Placental pericyte (primary cell): ENCODE results near the gene TMTC4. TPM values are rescaled to one million over a fixed set of nuclear protein-coding genes. Genes with fewer than 3 reads are reported as not detected.

Experiments
- total RNA-seq: library from RNA; depleted of rRNA; stranded (reverse); fragments of >200 nt; gene quantifications from 2 replicates; pipeline ENCODE4 v1.2.3, GENCODE V29; 2012

TMTC4 gene, protein sequence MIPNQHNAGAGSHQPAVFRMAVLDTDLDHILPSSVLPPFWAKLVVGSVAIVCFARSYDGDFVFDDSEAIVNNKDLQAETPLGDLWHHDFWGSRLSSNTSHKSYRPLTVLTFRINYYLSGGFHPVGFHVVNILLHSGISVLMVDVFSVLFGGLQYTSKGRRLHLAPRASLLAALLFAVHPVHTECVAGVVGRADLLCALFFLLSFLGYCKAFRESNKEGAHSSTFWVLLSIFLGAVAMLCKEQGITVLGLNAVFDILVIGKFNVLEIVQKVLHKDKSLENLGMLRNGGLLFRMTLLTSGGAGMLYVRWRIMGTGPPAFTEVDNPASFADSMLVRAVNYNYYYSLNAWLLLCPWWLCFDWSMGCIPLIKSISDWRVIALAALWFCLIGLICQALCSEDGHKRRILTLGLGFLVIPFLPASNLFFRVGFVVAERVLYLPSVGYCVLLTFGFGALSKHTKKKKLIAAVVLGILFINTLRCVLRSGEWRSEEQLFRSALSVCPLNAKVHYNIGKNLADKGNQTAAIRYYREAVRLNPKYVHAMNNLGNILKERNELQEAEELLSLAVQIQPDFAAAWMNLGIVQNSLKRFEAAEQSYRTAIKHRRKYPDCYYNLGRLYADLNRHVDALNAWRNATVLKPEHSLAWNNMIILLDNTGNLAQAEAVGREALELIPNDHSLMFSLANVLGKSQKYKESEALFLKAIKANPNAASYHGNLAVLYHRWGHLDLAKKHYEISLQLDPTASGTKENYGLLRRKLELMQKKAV
- total RNA-seq, result 9.0 and 20.6 TPM in 2 replicates

DNA sequence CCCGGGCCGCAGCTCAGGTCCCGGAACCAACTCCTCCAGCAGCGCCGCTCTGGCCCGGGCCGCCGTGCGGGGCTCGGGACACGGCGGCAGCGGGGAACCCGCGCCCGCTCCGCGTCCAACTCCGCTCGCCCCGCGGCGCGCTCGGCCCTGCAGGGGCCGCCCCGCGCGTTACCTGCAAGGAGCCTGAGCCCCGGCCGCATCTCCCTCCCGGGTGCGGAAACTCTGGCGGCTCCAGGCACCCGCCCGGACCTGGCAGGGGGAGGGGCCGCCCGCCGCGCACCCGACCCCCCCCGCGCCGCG lies at the start of gene TMTC4:
TSS of gene TMTC4 (minus strand) at position 224 of the 300 bp plus-strand sequence. CDS start 4,433 bp downstream, outside the sequence.

GRCh38 chr13:100588331-100589177 lies 86.0 kb downstream of the TMTC4 start, which contains the start of gene GGACT:
Gene GGACT, minus strand, starts transcription at chr13:100588789. Its CDS starts 56,198 bp downstream, at chr13:100532591.

Other genes with a start within 250 kb of the TMTC4 start
- 2.0 and 3.5 TPM in 2 replicates for gene GGACT, start 86.0 kb downstream of the TMTC4 start, total RNA-seq